A549 (cell line): ENCODE results near the gene NTM. TPM values are rescaled to one million over a fixed set of nuclear protein-coding genes. Genes with fewer than 3 reads are reported as not detected.

ENCODE experiments used
- ATAC-seq, 2 experiments: fragments of 200-7000 bp in 1 of 2; fragments of >200 bp in 1 of 2; cut with Nextera tagmentation in 1 of 2; cut with Tn5 transposase in 1 of 2; 3 replicates each; pipeline versions ENCODE4 v1.8.0 to v1.9.1; 2018 to 2020; ENCODE audit warnings: mild to moderate bottlenecking in 1 of 2, moderate library complexity in 1 of 2
- CTCF ChIA-PET: fragments of 300-600 bp; sonication (Branson Sonifier 250); formaldehyde crosslinking; extraction: SDS; loops from one replicate; lab custom pipeline; 2021; ENCODE audit warnings: antibody characterized with exemption, inconsistent platforms; lab: Yijun Ruan, JAX
- POLR2A ChIA-PET: fragments of 350-600 bp; formaldehyde crosslinking; extraction: SDS; loops from one replicate; lab custom pipeline; 2021; ENCODE audit warnings: antibody characterized with exemption, inconsistent platforms; lab: Yijun Ruan, JAX
- DNase-seq, 2 experiments: peaks; one replicate each; pipeline versions ENCODE4 v3.0.0 to v3.0.0-alpha.2; 2011 to 2016; ENCODE audit warnings: low read depth in 1 of 2, low spot score in 1 of 2
- FAIRE-seq: peaks from 2 replicates; lab custom pipeline; 2011; peaks lifted over from hg19 to GRCh38; lab: Jason Lieb, UNC
- H3K27ac ChIP-seq, 2 experiments: fragments of >200 bp; sonication (Bioruptor Twin); formaldehyde crosslinking; 3 replicates each; pipeline ENCODE4 v1.5.1; 2016 to 2017
- H3K4me1 ChIP-seq: fragments of >200 bp; sonication (Bioruptor Twin); formaldehyde crosslinking; 3 replicates; pipeline ENCODE4 v1.6.1; 2016
- H3K4me2 ChIP-seq: fragments of >200 bp; sonication (Bioruptor Twin); formaldehyde crosslinking; 3 replicates; pipeline ENCODE4 v1.6.1; 2016
- H3K4me3 ChIP-seq: fragments of >200 bp; sonication (Bioruptor Twin); formaldehyde crosslinking; 3 replicates; pipeline ENCODE4 v1.5.1; 2016
- H3K9me3 ChIP-seq: fragments of >200 bp; sonication (Bioruptor Twin); formaldehyde crosslinking; 3 replicates; pipeline ENCODE4 v1.6.1; 2016
- ATOH8 ChIP-seq: fragments of 250-450 bp; sonication (Bioruptor Pico); IDR thresholded peaks from 2 replicates; pipeline ENCODE4 v1.5.0; 2020; ENCODE audit warnings: low read depth, mild to moderate bottlenecking, moderate library complexity
- E2F6 ChIP-seq: IDR thresholded peaks from 2 replicates; pipeline ENCODE4 v1.6.1; 2012; ENCODE audit warnings: low read depth, borderline replicate concordance
- ELK1 ChIP-seq: fragments of 150-350 bp; IDR thresholded peaks from 2 replicates; pipeline ENCODE4 v1.6.1; 2014; ENCODE audit warnings: low read depth, mild to moderate bottlenecking, low read length
- EP300 ChIP-seq, 2 experiments: fragments of >200 bp; sonication (Bioruptor Twin); formaldehyde crosslinking; IDR thresholded peaks; 2 replicates in 1 of 2; 3 replicates in 1 of 2; pipeline ENCODE4 v1.6.1; 2016 to 2017
- MAX ChIP-seq: IDR thresholded peaks from 2 replicates; pipeline ENCODE4 v1.6.1; 2012
- NPAS2 ChIP-seq: fragments of 250-450 bp; sonication (Bioruptor Pico); IDR thresholded peaks from 2 replicates; pipeline ENCODE4 v1.8.0; 2022; ENCODE audit warnings: mild to moderate bottlenecking, moderate library complexity, borderline replicate concordance
- PBX3 ChIP-seq: IDR thresholded peaks from 2 replicates; pipeline ENCODE4 v1.6.1; 2012
- POLR2A ChIP-seq: IDR thresholded peaks from 2 replicates; pipeline ENCODE4 v1.6.1; 2012; ENCODE audit warnings: mild to moderate bottlenecking, low read length
- RCOR1 ChIP-seq: fragments of 150-350 bp; IDR thresholded peaks from 2 replicates; pipeline ENCODE4 v1.6.1; 2014; ENCODE audit warnings: antibody characterized with exemption, low read length, low read depth
- REST ChIP-seq: fragments of 200-600 bp; sonication (generic); IDR thresholded peaks from 2 replicates; pipeline ENCODE4 v1.6.1; 2016; ENCODE audit warnings: antibody characterized with exemption, mild to moderate bottlenecking, moderate library complexity
- RFX5 ChIP-seq: fragments of 450-650 bp; IDR thresholded peaks from 2 replicates; pipeline ENCODE4 v1.7.1; 2014; ENCODE audit warnings: antibody characterized with exemption, mild to moderate bottlenecking, moderate library complexity
- RNF2 ChIP-seq: fragments of 200-600 bp; sonication (generic); IDR thresholded peaks from 2 replicates; pipeline ENCODE4 v1.6.1; 2016; ENCODE audit warnings: low read depth, mild to moderate bottlenecking, antibody characterized with exemption, moderate library complexity, borderline replicate concordance
- SMC3 ChIP-seq: fragments of >200 bp; sonication (Bioruptor Twin); formaldehyde crosslinking; IDR thresholded peaks from 3 replicates; pipeline ENCODE4 v1.6.1; 2018; ENCODE audit warnings: inconsistent platforms
- TP53 ChIP-seq: fragments of 250-450 bp; sonication (Bioruptor Pico); IDR thresholded peaks from 2 replicates; pipeline ENCODE4 v1.5.0; 2021; ENCODE audit warnings: mild to moderate bottlenecking, moderate library complexity
- ZC3H11A ChIP-seq: fragments of 450-650 bp; IDR thresholded peaks from 2 replicates; pipeline ENCODE4 v1.6.1; 2014; ENCODE audit warnings: antibody characterized with exemption, mild to moderate bottlenecking
- ZFP36 ChIP-seq: fragments of 450-650 bp; IDR thresholded peaks from 2 replicates; pipeline ENCODE4 v1.6.1; 2014; ENCODE audit warnings: borderline replicate concordance; ENCODE audit not compliant: partially characterized antibody
- WGBS: methylation state at CpG from one replicate; pipeline ENCODE4 v1.1.6; 2017; ENCODE audit errors: missing lambda C conversion rate; 5-methylcytosine and 5-hydroxymethylcytosine counted together
- polyA plus RNA-seq, 4 experiments: library from polyadenylated mRNA; depleted of rRNA in 3 of 4; stranded (reverse); fragments of >200 nt; fragmentation: RNase III in 1 of 4; extraction: RNeasy Plus Mini Kit Qiagen cat#74134 plus additional on column Dnase treatment in 1 of 4; gene quantifications; 2 replicates in 3 of 4; 3 replicates in 1 of 4; pipeline ENCODE4 v1.2.3, GENCODE V29; 2011 to 2017

The NTM gene
- polyA plus RNA-seq, 2 of the 4 experiments (the other 2 are of a cell fraction) = not detected

- H3K27ac ChIP-seq = no peak overlapping the region
- WGBS = 0% methylated on average over 2 of the region's 2 CpGs
- ATAC-seq (no peak), FAIRE-seq (no peak), DNase-seq (no peak)
- POLR2A ChIA-PET = no interaction called here
- no peaks in the 10 kb centered on the region for H3K9me3 ChIP-seq
- no peak overlapping the region for H3K4me3 ChIP-seq
- no peaks in the 10 kb centered on the region for H3K4me1 ChIP-seq
- no peak for TF ChIP-seq E2F6
- TF ChIP-seq ZFP36 = no peak
- no peak for TF ChIP-seq POLR2A
- no peak for TF ChIP-seq PBX3
- no peak for TF ChIP-seq ELK1
- CTCF ChIA-PET = no interaction called here
- H3K4me2 ChIP-seq = no peak overlapping the region
These were observed 740.9 kb downstream of the NTM start for GRCh38 chr11:132111316-132111715.

GRCh38 chr11:132111838-132112237, 741.4 kb downstream of the NTM start:
- TF ChIP-seq MAX (no peak), ELK1 (no peak), REST (no peak), RFX5 (no peak), ATOH8 (no peak), ZC3H11A (no peak), NPAS2 (no peak), TP53 (no peak), EP300 (IDR thresholded peaks at IDR 0.05) (no peak), RNF2 (no peak), SMC3 (no peak), RCOR1 (no peak)
- no peak overlapping the region for H3K4me3 ChIP-seq
- no peaks in the 10 kb centered on the region for H3K9me3 ChIP-seq
- DNase-seq (no peak), ATAC-seq (no peak), FAIRE-seq (no peak)
- POLR2A ChIA-PET = no interaction called here
- H3K27ac ChIP-seq = no peak overlapping the region
- CTCF ChIA-PET = no interaction called here
- no peak overlapping the region for H3K4me2 ChIP-seq
- WGBS = 2% methylated on average over 5 of the region's 5 CpGs
- no peaks in the 10 kb centered on the region for H3K4me1 ChIP-seq
